Skeletal muscle cell (primary cell): ENCODE results near the gene RAB11FIP4.

Experiments used
- DNase-seq: peaks from one replicate; pipeline ENCODE4 v3.0.0-alpha.2; 2010; ENCODE audit warnings: low read depth
- H3K4me3 ChIP-seq: 2 replicates; pipeline ENCODE4 v1.5.1; 2011; ENCODE audit warnings: low read depth, mild to moderate bottlenecking, control low read depth, low read length, moderate library complexity

RAB11FIP4 gene

DNA sequence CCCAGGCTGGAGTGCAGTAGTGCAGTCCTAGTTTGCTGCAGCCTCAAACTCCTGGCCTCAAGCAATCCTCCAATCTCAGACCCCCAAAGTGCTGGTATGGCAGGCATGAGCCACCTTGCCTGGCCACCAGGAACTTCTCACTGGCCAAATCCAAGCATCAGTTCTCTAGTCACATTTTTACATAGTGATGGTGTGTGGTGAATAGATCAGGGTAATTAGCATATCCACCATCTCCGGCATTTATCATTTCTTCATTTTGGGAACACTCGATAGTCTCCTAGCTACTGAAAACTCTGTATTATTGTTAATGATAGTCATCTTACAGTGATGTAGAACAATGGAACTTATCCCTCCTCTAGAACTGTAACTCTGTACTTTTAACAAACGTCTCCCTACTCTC lies 58.3 kb downstream of the RAB11FIP4 start:
- DNase-seq = no peak
- no peak overlapping the region for H3K4me3 ChIP-seq

DNA sequence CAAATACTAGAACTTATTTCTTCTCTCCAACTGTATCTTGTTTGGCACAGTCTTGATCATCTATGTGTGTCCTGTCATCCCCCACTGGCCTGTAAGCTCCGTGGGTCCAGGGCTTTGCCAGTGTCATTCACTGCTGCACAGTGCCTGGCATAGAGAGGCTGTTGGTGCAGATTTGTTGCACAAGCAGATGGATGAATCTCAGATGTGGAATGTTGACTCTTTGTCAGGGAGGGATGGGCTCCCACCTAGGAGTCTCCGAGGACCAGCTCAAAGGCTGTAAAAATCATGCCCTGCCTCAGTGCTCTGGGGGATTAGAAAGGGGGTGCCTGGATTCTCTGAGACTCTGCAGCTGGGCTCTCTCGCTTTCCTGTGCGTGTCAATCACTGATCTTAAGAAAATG lies 60.6 kb downstream of the RAB11FIP4 start:
- no peak for DNase-seq
- H3K4me3 ChIP-seq = no peak overlapping the region

DNA sequence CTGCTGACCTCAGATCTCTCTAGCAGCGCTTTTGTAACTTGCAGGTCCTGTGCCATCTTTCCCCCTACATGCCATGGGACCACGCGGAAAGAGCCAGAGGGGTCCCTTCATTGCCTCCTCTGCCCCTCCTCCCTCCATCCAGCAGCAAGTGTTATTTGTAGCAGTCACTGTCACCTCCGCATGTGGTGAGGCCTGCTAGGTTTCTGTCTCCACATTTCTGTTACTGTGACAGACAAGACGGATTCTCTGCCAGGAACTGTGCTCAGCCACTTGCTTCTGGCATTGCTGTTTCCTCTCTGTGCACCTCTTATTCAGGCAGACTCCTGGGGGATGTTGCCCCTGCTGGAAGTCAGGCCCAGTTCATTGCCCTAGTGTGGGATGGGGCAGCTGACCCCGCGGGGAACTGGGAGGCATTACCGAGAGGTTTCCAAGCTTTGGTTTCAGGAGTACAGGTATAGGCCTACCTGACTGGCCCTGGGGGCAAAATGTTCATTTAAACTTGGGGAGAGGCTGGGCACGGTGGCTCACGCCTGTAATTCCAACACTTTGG lies 61.2 kb downstream of the RAB11FIP4 start:
- no peak overlapping the region for H3K4me3 ChIP-seq
- DNase-seq = no peak

DNA sequence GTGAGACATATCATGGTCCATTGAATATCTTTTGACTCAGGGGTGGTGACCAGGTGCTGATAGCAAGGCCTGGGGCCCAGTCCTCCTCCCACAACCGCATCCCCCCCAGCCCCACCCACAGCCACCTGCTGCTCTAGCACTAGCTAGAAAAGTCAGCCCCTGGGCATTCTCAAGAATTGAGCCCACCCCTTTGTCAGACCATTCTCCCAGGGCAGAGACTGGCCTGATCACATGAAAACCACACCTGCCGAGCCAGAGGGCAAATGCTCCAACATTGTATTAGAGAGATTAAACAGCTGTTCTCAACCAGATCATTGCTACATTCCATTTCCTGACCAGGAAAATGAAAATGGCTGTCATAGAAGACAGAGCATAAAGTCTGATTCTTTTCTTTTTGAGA lies 62.4 kb downstream of the RAB11FIP4 start:
- no peak overlapping the region for H3K4me3 ChIP-seq
- no peak for DNase-seq

DNA sequence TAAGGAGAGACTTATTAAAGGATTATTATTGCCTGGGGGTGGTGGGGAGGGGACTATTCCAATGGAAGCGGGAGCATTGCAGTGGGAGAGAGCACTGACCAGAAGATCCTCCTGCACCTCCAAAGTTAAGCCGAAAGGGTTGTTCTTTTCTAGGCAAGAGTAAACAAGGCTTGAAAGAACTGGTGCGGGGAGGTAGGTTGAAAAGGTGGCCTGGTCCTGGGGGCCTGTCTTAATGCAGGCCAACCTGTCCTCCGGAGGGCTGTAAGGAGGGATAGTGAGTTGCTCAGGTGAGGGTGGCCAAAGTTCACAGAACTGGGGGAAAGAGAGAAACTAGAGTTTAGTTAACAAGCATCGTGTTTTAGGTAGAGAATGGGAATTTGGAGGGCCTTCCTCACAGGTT lies 65.3 kb downstream of the RAB11FIP4 start:
- DNase-seq = no peak
- no peak overlapping the region for H3K4me3 ChIP-seq

DNA sequence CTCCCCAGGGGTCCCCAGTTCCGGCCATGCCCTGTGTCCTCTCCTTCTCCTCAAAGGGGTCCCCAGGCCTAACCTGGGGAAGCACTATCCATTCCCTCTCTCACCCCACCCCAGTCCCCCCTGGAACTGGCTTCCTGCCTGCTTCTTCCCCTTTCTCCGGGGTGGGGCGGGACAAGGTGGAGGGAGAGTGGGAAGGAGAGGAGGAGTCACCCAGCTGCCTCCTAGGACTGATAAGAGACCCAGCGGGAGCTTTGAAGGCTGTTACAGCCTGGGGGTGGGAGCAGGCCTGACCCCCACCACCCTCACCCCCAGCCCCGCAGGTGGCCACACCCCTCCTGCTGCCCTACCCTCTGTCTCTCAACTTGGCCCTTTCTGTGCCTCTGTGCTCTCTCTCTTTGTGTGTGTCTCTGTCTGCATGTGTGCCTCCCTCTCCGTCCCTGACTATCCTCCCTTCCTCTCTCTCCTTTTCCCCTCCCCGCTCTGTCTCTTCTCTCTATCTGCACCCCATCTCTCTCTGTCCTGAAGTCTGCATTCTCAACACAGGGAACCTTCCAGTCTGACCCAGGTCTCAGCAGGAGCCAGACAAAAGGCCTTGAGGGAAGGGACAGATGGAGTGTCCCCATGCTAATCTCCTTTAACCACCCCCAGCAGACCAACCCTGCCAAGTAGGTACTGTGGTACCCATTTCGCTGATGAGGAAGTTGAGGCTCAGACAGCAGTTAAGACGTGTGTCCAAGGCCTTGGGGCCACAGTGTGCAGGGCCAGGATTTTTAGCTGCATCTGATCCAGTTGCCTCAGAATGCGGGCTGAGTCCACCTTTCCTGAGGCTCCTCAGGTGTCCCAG lies 66.1 kb downstream of the RAB11FIP4 start:
- DNase-seq = no peak
- no peak overlapping the region for H3K4me3 ChIP-seq

DNA sequence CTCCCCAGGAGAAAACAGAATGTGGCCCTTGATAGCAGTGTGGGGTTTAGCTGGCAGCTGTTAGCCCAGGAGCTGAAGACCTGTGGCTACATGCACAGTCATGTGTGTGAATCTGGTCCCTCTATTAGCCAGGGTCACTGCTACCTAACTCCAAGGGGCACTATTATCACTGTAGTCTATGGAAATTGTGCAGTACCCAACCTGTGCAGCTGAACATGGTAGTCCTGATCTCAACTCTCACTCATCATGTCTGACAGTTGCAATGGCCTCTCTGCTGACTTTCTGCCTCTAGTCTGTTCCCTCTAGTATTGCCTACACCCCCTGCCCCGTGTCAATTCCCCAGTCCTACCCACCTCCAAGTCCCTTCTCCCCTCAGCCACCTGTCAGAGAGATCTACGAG lies 67.4 kb downstream of the RAB11FIP4 start:
- DNase-seq = no peak
- H3K4me3 ChIP-seq = no peak overlapping the region

DNA sequence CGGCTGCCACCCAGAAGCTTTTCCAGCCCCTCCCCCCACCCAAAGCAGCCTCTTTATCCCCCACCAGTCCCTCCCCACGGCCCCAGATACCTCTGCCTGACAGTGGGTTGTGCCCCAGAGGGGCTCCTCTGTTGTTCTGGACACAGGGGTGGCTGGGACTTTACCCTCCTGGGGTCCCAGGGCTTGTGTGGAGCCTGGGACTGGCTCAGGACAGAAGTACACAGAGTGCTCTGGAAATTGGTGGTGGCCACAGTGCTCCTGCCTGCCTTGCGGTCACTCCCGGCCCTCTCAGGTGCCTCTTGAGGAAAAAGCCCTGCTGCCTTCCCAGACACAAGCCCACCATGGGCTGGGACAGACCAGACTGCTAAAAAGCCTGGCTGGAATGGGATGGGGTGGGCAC lies 68.2 kb downstream of the RAB11FIP4 start:
- no peak overlapping the region for H3K4me3 ChIP-seq
- no peak for DNase-seq

DNA sequence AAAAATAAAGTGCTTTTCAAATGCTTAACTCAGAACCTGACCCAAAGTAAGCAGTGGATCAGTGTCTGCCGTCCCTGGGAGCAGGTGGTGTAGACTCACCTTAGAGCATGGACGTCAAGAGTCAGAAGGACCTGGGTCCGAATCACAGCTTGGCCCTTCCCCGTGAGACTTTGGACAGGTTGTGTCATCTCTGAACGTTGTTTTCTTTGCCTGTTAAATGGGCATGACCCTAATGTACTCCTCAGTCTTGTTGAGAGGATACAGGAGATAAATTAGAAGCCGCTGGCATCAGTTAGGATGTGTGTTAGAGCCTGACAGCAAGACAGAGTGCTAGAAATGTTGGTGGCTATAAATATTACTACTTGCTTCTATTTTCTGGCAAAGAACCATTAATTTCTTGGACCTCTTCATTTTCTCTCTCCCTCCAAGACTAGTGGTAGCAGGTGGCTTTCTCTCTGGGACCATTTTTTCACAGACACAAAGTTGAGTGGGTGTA lies 68.8 kb downstream of the RAB11FIP4 start:
- no peak overlapping the region for H3K4me3 ChIP-seq
- DNase-seq = no peak

DNA sequence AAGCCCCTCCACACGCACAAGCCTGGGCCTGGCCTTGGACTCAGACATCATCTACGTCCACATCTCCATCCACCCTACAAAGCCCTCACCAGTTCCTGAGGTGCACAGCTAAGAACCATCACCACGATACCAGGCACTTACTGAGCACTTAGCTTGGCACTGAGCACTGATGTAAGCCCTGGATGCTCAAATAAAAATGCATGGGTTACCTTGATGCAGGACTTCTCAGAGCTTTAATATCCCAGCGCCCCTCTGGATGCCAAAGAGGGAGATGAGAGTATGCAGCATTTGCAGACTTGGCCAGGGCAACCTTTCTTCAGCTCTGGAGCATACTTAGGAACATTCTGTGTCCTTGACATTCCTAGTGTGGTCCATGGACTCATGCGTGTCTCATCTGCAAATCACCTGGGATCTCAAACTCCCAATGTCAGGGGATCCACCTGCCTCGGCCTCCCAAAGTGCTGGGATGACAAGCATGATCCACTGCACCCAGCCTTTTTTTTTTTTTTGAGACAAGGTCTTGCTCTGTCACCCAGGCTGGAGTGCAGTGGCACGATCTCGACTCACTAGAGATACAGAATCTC lies 69.8 kb downstream of the RAB11FIP4 start:
- H3K4me3 ChIP-seq = no peak overlapping the region
- DNase-seq = no peak

DNA sequence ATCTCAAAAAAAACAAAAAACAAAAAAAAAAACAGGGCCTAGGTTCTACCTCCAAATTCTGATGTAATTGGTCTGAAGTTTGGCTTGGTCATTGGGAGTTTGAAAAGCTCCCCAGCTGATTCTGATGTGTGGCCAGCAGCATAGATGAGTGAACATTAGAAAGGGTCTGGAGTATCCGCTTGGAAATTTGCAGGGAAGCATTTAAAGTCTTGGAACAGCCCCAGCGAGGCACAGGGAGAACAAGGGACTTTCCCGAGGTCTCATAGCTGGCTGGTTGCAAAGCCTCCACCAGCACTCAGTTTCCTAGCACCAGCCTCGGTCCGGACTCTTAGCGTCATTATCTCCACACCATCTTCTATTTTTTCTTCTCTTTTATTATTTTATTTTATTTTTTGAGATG lies 70.8 kb downstream of the RAB11FIP4 start:
- DNase-seq = no peak

DNA sequence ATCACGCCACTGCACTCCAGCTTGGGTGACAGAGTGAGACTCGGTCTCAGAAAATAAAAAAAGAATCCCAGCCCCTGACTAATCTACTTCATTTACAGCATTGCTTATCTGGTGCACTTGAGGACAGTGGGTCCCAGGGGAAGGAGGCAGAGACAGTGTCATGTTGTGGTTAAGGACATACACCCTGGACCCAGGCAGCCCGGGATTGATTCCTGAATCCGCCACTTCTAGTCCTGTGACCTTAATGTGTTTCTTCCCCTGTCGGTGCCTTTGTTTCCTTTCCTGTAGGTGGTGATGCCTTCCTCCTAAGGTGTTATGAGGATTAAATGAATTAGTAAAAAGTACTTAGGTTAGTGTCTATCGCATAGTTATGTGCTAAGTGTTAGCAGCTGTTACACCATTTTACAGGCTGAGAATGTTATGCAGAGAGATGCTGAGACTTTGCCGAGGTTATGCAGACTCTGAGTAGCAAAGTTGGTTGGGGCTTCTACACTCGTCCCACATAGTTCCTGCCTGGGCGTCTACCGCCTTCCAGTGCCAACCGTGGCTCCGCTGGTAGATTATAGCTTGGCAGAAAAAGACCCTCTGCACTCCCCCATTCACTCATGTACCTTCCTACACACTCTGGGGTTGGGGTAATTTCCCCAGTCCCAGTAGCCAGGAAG lies 74.8 kb downstream of the RAB11FIP4 start:
- DNase-seq = no peak
- H3K4me3 ChIP-seq = no peak overlapping the region

More for the DNA sequence above, 70.8 kb downstream of the RAB11FIP4 start:
- no peak overlapping the region for H3K4me3 ChIP-seq

DNA sequence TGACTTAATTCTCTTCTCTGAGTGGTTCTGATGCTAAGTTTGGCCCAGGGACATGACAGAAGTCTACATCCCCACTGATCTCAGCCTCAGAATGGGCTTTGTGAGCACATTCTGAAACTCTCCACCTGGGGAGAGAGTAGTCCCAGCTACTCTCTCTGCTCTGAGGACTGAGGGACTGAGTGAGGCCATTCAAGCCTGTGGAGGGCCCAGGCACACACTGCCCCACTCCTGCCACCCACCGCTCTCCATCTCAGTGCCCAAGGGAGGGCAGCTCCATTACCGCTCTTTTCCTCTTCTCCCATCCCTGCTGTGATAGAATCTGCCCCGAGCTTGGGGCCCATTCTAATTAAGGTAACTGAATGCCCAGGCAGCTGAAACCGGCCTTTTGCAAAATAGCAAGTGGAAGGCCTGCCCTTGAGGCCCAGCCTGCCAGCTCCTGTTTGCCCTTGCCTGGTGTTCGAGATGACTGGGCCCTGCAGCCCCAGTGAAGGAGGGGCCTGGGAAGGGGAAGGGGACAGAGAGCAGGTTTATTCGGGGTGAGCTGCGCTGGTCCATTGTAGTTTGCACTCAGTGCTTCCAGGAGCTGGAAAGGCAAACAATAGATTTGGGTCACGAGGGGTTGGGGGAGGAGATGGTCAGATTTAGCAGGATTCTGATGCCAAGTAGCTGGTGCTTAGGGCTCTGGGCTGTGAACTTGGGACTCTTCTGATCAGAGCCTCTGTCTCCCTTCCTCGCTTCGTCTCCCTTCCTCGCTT lies 76.2 kb downstream of the RAB11FIP4 start:
- H3K4me3 ChIP-seq = no peak overlapping the region
- DNase-seq = no peak

DNA sequence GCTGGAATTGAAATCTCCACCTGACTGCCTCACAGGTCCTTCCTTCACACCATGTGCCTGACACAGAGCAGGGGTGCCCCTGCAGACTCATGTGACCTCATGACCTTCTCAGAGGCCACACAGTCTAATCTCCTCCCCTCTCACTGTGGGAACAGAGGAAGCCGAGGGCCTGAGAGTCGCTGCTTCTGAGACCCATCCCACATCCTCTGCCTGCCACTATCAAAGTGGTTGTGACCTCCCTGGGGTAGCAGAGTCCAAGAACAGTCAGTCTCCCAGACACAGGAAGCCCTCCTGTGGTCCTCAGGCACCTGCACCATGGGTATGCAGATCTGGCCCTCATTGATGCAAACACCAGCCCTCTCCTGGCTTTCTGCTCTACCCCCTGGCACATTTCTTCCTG lies 78.5 kb downstream of the RAB11FIP4 start:
- DNase-seq = no peak
- no peak overlapping the region for H3K4me3 ChIP-seq

DNA sequence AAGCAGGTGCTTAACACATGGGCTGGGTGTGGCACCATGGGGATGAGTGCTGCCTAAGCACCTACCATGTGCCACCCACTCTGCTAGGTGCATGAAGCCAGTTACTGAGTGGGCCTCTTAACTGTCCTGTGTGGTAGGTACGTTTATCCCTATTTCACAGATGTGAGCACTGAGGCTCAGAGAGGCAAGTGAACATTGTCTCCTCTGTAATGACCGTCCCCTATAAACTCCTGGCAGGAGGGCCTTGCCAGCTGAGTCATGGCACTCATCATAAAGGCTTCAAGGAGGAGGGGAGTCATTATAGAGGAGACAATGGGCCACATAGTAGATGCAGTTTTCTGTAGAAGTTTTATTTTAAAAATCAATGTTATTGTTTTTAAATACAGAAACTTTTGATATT lies 79.1 kb downstream of the RAB11FIP4 start:
- no peak for DNase-seq
- no peak overlapping the region for H3K4me3 ChIP-seq

DNA sequence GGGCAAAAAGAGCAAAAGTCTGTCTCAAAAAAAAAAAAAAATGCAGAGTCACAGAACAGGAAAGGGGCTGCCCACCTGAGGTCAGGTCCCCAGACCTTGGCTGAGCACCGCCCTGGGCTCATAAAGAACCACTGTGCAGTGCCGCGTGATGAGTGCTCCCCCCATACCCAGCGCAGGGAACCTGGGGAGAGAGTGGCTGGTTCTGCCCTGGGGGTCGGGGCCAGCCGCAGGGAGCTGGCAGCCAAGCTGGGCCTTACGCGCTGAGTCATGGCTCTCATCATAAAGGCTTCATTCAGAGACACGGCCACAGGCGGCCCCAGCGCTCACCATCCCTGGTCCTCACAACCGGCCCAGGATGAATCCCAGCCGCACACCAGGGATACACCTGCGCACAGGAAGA lies 80.7 kb downstream of the RAB11FIP4 start:
- no peak overlapping the region for H3K4me3 ChIP-seq
- DNase-seq = no peak

DNA sequence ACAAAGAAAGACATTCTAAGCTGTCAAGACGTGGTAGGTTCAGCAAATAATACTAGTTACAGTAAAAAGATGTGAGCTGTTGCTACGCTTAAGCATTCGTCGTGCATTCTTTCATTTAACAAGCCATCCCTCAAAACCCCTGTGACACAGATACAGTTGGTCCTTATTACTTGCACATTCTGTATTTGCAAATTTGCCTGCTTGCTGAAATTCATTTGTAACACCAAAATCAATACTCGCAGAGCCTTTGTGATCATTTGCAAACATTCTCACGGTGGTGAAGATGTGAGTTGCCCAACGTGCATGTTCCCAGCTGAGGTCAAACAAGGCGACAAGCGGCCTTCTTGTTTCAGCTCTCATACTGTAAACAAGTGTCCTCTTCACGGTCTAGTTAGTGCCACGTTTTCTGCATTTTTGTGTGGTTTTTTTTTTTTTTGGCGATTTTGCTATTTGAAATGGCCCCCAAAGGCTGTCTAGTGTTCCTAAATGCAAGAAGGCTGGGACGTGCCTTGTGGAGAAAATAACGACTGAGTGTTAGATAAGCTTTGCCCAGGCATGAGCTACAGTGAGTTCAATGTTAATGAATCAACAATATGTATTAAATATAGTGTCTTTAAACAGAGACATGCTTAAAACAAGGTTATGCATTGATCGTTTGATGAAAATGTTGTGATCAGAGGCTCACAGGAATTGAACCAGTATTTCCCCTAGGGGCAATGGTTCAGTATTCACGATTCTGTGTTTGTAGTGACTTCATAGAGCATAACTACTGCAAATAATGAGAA lies 84.1 kb downstream of the RAB11FIP4 start:
- H3K4me3 ChIP-seq = no peak overlapping the region
- DNase-seq = no peak

DNA sequence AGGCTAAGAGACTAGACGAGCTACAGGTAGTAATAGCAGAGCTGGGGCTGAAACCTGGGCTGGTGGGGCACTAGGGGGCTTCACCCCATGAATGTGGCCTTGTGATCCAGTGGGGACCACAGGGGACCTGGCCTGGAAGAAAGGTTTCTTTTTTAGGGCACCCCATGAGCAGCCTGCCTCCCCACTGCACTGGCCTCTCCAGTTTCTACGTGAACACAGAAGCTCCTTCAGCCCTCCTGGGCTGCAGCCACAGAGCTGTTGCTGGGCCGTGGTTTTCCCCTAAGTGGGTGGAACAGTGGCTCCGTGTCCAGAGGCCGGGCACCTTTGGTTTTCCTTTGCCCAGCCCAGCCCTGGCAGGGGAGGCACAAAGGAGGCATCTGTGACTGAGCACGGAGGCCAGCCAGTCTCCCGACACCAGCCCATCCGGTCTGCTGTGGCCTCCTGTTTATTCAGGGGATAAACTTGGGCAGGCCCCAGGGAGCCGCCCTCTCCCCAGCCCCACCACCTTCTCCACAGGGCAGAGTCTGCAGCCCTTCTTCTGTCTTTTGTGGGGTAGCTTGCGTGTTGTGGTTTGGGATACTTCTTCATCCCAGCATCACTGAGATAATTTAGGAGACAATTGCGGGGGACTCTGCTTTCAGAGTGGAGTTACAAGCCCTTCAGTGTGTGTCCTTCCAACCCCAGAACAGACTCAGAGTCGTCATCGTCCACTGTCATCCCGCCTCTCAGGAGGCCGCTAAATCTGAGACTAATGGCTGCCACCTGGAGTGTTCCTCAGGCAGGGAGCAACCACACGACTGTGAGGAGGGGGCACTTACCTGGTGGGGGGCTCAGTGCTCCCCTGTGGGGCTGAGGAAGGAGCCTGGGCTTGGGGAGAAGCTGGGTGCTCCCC lies 85.3 kb downstream of the RAB11FIP4 start:
- no peak for DNase-seq
- H3K4me3 ChIP-seq = no peak overlapping the region
